HEK293 (cell line): ENCODE measurements around the gene RAP2A.

ENCODE experiments used
- TCF7L2 ChIP-seq: IDR thresholded peaks from 2 replicates; pipeline ENCODE4 v1.6.1; 2011; ENCODE audit warnings: low read depth, mild to moderate bottlenecking, inconsistent platforms, low read length, moderate library complexity, borderline replicate concordance
- TF ChIP-seq, protein P1 (sequence below): fragments of 450-650 bp; formaldehyde crosslinking; IDR thresholded peaks from 2 replicates; pipeline ENCODE4 v1.5.1; 2016; ENCODE audit warnings: missing biosample characterization, missing genetic modification characterization

- TF ChIP-seq, protein P1, sequence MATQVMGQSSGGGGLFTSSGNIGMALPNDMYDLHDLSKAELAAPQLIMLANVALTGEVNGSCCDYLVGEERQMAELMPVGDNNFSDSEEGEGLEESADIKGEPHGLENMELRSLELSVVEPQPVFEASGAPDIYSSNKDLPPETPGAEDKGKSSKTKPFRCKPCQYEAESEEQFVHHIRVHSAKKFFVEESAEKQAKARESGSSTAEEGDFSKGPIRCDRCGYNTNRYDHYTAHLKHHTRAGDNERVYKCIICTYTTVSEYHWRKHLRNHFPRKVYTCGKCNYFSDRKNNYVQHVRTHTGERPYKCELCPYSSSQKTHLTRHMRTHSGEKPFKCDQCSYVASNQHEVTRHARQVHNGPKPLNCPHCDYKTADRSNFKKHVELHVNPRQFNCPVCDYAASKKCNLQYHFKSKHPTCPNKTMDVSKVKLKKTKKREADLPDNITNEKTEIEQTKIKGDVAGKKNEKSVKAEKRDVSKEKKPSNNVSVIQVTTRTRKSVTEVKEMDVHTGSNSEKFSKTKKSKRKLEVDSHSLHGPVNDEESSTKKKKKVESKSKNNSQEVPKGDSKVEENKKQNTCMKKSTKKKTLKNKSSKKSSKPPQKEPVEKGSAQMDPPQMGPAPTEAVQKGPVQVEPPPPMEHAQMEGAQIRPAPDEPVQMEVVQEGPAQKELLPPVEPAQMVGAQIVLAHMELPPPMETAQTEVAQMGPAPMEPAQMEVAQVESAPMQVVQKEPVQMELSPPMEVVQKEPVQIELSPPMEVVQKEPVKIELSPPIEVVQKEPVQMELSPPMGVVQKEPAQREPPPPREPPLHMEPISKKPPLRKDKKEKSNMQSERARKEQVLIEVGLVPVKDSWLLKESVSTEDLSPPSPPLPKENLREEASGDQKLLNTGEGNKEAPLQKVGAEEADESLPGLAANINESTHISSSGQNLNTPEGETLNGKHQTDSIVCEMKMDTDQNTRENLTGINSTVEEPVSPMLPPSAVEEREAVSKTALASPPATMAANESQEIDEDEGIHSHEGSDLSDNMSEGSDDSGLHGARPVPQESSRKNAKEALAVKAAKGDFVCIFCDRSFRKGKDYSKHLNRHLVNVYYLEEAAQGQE, result no peak
- no peak for TF ChIP-seq TCF7L2
These were observed 2.9 kb downstream of the RAP2A start for GRCh38 chr13:97436845-97437244.
